ENCODE measurements around the gene N4BP2L2.

DNA sequence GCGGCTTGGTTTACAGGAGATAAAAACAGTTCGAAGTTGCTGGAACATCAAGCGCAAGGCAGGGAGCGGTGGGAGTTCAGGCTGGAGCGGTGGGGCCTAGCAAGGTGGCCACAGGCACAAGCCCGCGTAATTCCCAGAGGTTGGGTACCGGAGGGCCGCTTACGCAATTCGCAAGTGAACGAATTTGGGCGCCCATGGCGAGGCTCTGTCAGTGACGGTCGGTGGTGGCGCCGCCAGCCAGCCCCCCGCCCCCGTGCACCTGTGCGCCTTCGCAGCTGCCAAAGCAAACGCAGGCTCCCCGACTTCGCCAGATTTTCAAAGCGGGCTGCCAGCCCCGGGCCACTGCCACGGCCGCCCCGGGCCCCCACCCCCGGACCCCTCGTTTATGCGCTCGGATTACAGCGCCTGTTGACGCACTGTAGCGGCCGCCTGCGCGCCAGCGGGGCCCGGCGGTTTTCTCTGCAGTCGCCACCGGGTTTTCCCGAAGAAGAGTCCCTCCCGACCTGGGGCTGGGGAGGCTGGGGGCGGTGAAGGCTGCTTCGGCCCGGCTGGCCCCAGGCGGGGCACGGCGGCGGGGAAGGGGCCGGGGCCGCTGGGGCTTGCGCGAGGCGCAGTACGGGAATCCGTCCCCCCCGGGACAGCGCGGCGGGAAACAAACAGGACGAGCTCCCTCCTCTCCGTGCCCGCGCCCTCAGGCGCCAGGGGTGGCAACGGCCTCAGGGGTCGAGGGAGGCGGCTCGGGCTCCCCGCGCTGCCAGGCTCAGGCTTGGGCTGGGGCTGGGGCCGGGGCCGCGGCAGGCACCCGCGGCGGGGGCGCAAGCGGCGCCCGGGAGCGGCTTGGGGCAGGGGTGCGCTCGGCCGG is 111.4 kb downstream of the N4BP2L2 start:
- no peak for TF ChIP-seq GATA2 (IDR thresholded peaks at IDR 0.05; ENCODE audit: low read depth, low read length)
- TF ChIP-seq GATA3 (IDR thresholded peaks at IDR 0.05; ENCODE audit: low read depth, low read length): no peak

Data from SH-SY5Y (cell line).